Measurements from ENCODE around the gene PHACTR2.

GRCh38 chr6:143792402-143793279, 114.9 kb downstream of the PHACTR2 start:
- TF ChIP-seq, protein P1, sequence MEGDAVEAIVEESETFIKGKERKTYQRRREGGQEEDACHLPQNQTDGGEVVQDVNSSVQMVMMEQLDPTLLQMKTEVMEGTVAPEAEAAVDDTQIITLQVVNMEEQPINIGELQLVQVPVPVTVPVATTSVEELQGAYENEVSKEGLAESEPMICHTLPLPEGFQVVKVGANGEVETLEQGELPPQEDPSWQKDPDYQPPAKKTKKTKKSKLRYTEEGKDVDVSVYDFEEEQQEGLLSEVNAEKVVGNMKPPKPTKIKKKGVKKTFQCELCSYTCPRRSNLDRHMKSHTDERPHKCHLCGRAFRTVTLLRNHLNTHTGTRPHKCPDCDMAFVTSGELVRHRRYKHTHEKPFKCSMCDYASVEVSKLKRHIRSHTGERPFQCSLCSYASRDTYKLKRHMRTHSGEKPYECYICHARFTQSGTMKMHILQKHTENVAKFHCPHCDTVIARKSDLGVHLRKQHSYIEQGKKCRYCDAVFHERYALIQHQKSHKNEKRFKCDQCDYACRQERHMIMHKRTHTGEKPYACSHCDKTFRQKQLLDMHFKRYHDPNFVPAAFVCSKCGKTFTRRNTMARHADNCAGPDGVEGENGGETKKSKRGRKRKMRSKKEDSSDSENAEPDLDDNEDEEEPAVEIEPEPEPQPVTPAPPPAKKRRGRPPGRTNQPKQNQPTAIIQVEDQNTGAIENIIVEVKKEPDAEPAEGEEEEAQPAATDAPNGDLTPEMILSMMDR (IDR thresholded peaks at IDR 0.05): no peak
- no peak for TF ChIP-seq POLR2A (IDR thresholded peaks at IDR 0.05)
